C4-2B (cell line): ENCODE measurements around the gene ARHGAP10.

Experiments used
- CTCF ChIP-seq: fragments of 450-650 bp; conservative IDR thresholded peaks from 2 replicates; pipeline ENCODE4 v1.5.1; 2017; ENCODE audit warnings: mild to moderate bottlenecking
- ZFX ChIP-seq: fragments of 450-650 bp; IDR thresholded peaks from 2 replicates; pipeline ENCODE4 v1.6.1; 2017

DNA sequence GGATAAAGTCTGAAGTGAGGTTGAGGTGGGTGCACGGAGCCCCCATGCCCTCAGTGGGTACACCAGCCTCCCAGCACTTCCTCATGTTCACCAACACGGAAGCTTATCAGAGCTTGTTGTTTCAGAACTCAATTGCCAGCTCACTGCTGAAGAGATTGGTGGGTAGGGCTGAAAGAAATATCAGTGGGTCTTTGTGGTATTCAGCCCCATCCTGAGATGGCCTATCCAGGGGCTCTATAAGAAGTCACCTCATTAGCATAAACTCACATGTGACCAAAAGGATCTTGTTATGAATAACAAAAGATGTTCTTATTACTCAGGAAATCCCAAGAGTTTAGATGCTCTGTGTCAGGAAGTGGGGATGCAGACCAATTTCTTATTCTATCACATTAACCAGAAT, 177.3 kb downstream of the ARHGAP10 start:
- TF ChIP-seq CTCF (no peak), ZFX (no peak)
